HG02588 (cell line): ENCODE data around the gene ZNF503.

ENCODE experiments used
- ATAC-seq: cut with Tn5 transposase; IDR thresholded peaks from one replicate; pipeline ENCODE4 v1.9.1; 2021; ENCODE audit warnings: mild to moderate bottlenecking, moderate library complexity; ENCODE audit not compliant: unreplicated experiment

ZNF503 gene, protein sequence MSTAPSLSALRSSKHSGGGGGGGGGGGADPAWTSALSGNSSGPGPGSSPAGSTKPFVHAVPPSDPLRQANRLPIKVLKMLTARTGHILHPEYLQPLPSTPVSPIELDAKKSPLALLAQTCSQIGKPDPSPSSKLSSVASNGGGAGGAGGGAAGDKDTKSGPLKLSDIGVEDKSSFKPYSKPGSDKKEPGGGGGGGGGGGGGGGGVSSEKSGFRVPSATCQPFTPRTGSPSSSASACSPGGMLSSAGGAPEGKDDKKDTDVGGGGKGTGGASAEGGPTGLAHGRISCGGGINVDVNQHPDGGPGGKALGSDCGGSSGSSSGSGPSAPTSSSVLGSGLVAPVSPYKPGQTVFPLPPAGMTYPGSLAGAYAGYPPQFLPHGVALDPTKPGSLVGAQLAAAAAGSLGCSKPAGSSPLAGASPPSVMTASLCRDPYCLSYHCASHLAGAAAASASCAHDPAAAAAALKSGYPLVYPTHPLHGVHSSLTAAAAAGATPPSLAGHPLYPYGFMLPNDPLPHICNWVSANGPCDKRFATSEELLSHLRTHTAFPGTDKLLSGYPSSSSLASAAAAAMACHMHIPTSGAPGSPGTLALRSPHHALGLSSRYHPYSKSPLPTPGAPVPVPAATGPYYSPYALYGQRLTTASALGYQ

DNA sequence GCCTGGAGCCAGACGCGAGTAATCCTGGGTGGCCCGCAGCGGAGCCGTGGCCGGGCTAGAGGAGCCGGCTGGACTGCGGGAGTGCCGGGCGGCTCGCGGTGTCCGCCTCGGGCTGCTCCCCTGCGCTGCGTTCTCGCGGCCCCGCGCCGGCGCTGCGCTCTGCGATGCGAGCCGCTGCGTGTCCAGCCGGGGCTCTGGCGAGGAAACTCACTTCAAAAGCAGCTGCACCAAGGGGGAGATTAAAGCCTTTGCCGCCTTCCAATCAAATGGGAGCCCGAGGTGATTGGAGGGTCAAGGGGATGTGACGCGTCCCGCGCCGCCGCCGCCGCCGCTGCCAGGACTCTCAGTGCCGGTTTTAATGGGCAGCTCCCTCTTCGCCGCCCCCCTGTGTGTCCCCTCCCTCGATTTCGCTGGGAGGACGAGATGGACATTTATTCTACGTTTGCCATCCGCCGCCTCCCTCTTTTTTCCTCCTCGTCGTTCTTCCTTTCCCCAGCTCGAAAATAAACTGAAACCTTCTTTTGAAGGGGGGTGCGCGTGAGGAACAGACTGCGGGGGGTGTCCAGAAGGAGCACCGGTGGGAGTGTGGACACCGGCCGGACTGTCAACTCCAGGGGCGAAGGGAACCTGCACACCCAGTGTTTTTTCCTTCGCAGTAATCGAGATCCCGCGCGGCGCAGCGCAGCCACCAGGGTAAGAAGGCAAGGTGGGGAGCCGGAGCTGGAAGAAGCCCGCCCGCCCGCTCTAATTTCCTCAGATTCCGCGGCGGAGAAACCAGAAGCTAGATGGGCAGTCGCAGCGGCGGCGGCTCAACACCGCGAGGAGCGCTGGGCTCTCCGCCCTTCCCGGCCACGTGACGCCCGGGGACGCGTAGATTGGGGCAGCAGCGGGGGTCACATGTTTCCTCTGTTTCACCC is at the start of gene ZNF503:
TSS of gene ZNF503 (minus strand) at position 196 of the 917 bp plus-strand sequence. CDS start 345 bp downstream, outside the sequence.
- peak; percentile 52 for ATAC-seq

DNA sequence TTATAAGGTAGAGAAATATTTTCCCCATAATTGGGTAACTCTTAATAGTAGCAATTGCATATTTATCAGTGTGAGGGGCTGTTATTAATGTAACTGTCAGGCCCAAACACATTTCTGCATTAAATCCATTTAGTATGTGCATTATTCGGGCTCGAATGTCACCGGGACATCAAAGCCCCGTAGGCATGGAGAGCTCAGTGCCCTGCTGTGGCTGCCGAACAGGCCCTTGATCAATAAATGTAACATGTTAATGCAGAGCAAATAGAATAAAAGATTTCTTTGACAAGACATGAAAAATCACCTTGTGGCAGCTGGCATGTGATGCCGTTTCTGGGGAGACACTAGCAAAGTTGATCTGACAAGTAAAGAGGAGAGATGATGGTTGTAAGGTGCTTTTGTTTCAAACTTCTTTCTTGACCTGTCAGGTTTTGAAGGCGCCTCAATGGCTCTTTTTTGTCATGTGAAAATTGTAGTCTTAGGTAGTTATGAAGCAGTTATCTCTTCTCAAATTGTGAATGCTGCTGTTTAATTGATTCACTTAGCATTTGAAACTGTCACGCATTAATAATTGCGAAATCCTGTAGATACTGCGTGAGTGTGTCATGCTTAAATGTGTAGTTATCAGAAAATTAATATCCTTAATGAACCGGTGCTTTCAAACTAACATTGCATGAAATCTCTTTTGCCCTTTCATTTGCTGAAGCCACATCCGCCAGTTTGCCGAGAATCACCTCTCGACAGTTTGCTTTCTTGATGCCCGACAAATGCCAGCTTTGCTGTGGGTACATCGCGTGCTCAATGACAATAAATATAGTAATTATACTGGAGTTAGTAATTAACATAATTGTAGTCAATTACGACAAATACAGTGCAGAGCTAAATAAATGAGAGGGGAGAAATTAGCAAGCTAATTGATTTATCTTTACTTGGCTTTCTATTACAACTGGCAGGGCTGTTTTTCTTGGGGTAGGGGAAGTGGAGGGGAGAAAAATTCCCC is 49.4 kb upstream of the ZNF503 start:
- ATAC-seq: no peak

DNA sequence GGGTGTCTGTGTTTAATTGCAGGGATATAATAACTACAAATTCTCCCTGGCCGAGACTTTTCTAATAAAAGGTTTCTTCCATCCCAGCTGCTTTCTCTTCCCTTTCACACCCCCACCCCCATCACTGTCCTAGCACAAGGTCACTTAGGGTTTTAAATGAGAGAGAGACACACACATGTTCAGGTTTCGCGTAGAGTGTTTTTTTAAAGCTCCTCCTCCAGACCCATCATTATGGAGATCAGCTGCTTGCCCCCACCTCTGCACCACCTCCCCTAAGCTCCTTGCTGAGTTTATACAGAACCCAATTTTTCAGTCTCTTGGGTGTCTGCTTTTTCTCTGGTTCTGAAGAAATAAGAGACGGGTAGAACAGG is 48.5 kb upstream of the ZNF503 start:
- no peak for ATAC-seq

DNA sequence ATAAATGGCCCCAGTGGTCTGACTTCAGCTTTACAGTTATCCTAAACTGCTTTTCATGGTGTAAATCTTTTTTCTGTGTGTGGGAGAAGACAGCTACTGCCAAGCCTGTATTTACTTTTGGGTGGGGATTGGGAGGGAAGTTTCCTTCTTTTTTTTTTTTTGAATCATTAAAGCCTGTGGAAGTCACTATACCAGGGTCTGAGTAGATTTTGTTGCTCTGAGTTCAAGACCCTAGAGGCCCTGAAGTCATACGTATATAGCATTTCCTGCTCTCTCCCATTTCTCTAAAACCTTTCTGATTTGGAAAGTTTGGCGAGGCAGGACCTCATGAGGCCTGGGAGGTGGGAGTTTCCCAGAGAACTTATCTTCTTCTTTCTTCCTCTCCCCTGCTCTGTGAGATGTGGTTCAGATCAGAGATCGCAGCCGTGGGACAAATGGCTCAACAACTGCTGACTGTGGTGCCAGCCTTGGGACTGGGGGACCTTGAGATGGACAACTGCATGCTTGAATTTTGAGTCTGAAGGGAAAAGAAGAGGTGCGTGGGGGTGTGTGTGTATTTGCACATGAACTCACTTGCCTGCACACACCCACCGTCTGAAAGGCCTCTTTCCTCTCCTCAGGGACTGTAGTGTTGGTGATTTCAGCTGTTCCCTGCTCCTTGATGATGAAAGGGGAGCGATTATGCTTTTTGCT is 48.0 kb upstream of the ZNF503 start:
- ATAC-seq: no peak

DNA sequence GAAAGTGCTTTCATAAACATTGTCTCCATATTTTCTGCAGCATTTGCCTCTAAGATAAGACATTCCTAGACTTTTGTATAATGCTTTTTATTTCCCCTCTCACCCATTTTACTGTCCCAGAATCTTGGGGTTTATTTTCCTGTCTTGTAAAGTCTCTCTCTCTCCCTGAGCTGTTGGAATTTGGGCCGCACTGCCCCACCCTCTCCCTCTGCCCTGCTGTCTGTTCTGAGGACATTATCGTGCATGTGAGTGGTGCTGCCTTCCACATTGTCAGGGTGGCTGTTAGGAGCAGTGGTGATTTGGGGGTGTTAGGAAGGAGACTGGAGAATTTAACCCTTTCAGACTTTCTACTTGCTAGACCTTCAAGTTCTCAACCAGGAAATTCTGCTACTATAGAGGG is 46.6 kb upstream of the ZNF503 start:
- ATAC-seq: no peak

DNA sequence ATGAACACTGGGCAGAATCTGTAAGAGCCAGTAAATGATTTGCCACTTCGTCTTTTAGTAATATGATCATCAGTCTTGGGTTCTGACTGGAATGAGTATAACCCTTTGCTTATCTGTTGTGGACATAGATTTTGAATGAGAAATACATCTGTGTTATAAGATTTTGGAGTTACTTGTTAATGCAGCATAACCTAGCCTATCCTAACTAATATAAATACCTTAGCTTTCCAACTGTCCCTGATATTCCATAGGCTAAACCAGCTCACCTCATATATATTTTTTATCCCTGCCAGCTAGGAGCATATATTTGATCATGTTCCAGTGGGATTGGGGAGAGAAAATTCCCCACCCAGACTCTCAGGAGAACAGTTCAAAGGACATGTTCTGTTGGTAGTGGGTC is 44.9 kb upstream of the ZNF503 start:
- ATAC-seq: no peak

DNA sequence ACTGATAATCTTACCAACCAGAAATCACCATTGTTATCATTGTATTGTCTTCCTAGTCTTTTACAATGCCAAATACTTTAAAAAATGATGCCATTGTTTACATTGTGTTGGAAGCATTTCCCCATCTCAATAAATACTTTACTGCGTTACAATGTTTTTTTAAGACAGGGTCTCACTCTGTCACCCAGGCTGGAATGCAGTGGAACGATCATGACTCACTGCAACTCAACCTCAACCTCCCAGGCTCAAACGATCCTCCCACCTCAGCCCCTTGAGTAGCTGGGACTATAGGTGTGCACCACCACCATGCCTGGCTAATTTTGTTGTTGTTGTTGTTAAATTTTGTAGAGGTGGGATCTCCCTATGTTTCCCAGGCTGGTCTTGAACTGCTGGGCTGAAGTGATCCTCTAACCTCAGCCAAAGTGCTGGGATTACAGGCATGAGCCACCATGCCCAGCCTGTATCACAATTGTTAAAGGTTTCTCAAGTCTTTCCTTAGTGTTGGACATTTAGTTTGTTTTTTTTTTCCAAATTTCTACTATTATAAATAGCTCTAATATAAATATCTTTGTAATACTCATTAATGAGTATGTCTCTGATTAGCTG is 43.3 kb upstream of the ZNF503 start:
- no peak for ATAC-seq

DNA sequence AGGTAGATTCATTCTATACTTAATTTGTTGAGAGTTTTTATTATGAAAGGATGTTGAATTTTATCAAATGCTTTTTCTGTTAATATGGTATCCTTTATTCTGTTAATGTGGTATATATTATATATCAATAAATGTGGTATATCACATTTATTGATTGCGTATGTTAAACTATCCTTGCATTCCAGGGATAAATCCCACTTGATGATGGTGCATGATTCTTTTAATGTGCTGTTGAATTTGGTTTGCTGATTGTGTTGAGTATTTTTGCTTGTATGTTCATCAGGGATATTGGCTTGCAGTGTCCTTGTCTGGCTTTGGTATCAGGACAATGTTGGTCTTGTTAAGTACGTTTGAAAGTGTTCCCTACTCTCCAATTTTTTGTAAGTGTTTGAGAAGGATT is 41.8 kb upstream of the ZNF503 start:
- ATAC-seq: no peak

DNA sequence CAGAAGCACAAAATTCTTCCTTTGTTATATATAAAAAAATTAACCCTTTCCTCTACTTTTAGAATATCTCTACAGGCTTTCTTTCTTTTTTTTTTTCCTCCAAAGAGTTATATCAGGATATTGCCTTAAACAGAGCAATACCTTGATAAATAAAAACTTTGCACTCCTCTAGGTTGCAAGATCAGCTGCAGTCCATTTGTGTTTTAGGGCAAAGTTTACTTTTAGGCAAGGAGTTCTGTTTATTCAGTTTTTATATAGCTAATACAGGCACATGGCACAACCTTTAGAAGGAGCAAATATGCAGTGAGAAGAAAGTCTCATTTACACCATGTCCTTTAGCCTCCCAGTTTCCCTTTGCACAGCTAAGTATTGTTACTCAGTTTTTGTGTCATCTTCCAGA is 40.1 kb upstream of the ZNF503 start:
- no peak for ATAC-seq

DNA sequence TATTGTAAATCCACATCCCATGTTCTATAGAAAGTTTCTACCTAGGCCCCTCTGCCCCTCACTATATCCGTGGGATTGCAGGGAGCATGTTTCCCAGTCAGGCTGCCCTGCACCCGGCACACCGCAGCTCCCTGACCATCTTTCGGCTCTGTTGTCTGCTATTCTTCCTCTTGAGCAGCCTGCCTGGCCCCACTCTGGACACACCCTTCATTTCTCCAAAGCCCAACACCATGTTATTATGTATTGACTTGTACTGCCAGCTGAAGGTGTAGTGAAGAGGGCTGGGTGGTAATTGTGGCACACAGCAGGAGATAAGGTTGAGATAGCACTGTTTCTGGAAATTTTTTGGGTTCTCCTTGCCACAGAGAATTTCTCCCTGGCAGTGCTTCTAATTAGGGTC is 39.6 kb upstream of the ZNF503 start:
- no peak for ATAC-seq

DNA sequence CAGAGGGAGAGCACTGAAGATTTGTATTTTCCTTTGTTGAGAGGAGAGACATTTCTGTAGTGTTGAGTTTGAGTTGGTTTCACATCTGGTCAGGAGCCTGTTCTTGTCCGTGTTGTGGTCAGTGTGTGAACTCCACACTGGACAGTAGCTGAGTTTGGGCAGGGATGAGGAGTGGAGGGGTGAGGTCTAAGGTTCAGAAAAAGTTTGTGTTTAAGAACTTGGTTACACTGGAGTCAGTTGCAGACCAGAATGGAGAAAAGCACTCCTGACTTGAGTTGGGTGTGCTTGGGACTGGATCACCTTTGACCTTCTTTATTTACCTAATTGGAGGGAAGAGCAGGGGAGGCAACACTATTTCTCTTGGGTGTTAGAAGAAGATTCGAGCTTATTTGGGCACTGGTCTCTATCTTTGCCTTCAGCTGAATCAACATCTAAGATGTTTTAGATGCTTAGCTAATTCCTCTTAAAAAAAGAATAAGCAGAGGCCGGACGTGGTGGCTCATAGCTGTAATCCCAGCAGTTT is 38.8 kb upstream of the ZNF503 start:
- no peak for ATAC-seq

DNA sequence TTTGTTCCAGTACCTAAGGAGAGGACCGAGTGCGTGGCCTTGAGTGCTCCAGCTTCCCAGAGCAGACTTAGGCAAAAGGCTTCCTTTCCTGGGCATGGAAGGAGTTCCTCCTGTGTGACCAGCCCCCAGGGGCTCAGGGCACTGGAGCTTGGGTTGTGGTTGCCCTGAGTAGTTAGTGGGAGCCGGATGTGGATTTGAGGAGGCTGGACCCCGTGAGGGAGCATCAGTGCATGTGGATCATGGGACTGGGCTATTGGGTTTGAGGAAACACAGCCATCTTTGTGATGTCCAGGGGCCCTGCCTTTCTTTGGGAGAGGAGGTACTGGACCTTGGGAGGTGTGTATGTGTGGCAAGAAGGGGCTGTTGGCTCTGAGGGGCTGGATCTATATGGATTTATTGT is 38.2 kb upstream of the ZNF503 start:
- no peak for ATAC-seq

DNA sequence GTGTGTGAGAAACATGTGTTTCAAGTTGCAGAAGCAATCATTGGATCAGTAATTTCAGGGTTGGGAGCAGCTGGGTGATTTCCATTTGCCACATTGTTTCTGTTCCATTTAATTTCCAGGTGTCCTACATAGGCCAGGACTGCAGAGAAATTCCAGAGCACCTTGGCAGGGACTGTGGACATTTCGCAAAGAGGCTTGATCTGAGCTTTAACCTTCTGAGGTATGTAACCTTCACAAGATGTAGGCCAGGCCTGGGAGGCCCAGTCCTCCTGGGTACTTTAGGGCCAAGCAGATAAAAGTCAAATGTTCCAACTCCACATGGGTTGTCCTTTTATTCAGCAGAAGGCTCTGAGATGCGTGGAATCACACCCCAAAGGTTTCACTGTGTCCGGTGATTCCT is 36.7 kb upstream of the ZNF503 start:
- no peak for ATAC-seq

DNA sequence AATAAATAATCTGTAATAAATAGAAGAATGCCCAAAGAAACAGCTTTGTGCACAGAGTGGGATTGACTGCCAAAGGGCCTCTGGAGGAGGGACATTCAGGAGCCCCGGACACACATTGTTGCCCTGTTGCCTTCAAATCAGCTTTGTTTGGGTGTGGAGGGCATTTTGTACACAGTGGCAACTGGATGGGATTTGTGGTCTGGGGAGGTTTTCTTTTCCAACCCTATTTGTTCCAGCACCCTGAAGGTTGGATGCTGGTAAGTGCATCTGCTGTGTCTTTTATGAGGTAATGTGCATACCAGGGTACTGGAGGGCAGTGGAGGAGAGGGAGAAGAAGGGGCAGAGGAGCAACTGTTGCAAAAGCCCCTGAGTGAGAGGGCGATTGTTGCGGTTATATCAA is 36.1 kb upstream of the ZNF503 start:
- ATAC-seq: no peak

DNA sequence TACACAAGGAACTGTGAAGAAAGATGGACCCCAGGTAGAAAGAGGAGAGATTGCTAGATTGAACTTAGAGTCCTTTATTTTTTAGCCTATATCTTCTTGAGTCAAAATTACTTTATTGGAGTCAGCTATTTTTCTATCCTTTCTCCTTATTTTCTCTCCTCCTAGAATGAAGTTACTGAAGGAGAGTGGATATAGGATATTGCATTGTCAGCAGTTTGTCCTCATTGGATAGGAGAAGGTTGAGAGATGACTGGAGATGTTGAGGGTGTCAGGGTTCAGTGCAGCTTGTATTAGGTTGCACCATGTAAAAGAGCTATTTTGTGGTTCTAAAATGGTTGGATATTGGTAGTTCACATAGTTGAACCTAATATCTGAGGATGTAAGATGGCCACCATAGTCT is 35.3 kb upstream of the ZNF503 start:
- ATAC-seq: no peak

DNA sequence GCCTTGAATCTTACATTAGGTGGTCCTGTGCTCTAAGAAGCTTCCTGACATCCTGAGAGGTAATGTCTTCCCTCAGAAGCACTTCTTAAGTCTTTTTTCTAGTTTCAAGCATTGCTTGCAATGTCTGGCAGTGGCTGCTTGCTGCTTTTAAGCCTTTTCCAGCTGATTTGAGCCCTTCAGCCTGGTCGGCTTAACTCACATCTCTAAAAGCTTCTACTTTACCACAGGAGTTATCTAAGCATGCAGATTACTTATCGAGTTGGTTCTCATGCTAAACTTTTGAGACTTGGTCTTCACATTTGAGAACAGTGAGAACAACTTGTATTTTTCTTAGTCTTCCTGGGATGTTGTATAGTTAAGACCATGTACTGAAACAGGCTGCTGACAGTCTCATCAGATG is 33.7 kb upstream of the ZNF503 start:
- no peak for ATAC-seq

DNA sequence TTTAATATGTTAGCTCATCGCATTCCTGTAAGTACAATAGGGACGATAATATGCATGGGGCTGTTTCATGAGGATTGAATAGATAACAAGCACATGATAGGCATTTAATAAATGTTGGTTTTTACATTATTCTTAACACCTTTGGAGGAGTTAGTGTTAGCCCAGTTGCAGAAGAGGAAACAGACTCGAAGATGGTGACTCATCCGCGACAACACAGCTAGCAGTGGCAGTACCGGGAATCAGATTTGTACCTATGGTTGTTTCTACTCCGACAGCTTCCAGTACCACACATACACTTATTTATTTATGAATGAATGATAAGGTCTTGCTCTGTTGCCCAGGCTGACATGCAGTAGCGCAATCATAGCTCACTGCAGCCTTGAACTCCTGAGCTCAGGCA is 32.7 kb upstream of the ZNF503 start:
- ATAC-seq: no peak

DNA sequence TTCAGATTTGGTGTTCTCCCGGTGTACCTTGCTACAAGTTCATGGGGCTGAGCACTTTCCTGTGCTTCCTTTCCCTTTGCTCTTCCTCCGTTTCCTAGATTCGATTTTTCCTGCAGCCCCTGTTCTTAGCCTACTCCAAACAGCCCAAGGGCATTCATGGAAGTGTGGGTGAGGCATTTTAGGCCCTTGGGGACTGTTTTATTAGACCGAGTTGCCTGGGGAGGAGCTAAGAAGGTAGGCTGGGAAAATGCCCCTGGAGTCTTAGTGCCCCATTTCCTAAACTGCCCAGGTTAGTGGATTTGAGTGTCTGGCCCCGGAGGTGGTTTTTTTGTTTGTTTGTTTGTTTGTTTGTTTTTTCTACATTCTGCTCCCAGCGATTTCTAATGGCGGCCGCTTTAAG is 31.7 kb upstream of the ZNF503 start:
- ATAC-seq: no peak

DNA sequence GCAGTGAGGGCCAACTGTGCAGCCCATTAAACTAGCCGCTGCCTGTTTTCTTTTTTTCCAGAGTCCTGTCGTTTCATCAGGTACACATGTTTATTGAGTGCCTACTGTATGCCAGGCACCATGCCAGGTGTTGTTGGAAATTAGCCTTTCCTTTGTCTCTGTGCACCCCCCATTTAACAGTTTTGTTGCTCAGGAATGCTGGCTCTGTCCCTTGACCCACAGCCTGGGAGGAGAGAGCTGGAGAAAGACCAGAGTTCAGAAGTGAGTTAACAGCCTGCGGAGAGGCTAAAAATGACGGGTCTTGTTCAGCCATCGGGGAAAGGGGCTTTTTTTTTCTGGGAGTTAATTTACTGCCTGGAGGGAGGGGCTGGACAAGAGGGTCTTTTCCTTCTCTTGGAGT is 31.2 kb upstream of the ZNF503 start:
- ATAC-seq: no peak
